Mesendoderm (in vitro differentiated cells): Measurements from ENCODE around the gene FAF1.
"Not testable (repeated sequence)": the region's sequence is repeated elsewhere in the genome, so short reads cannot be mapped to it uniquely, and the experiment has no call there.

ENCODE experiments used
- DNase-seq: peaks from one replicate; pipeline ENCODE4 v3.0.0; 2013
- H2AK5ac ChIP-seq: 2 replicates; pipeline ENCODE4 v1.6.1; 2013; ENCODE audit warnings: low read length, inconsistent platforms
- H2BK120ac ChIP-seq: 2 replicates; pipeline ENCODE4 v1.6.1; 2013; ENCODE audit warnings: low read depth, mild to moderate bottlenecking, low read length, moderate library complexity, mixed read lengths
- H2BK15ac ChIP-seq: replicated peaks from 2 replicates; pipeline ENCODE4 v1.6.1; 2013; ENCODE audit warnings: low read depth, mild to moderate bottlenecking, moderate library complexity
- H2BK5ac ChIP-seq: 2 replicates; pipeline ENCODE4 v1.6.1; 2013; ENCODE audit warnings: low read length, inconsistent platforms
- H3K18ac ChIP-seq: 2 replicates; pipeline ENCODE4 v1.6.1; 2013; ENCODE audit warnings: mild to moderate bottlenecking, low read length, mixed read lengths
- H3K23ac ChIP-seq: one replicate; pipeline ENCODE4 v1.6.1; 2013; ENCODE audit warnings: low read length
- H3K27ac ChIP-seq: 2 replicates; pipeline ENCODE4 v1.5.1; 2013; ENCODE audit warnings: low read depth, mild to moderate bottlenecking, inconsistent platforms, low read length, moderate library complexity
- H3K27me3 ChIP-seq: 2 replicates; pipeline ENCODE4 v1.6.1; 2013; ENCODE audit warnings: low read length, control low read depth, mild to moderate bottlenecking, inconsistent platforms; ENCODE audit not compliant: insufficient read depth, poor library complexity
- H3K36me3 ChIP-seq: 2 replicates; pipeline ENCODE4 v1.6.1; 2013; ENCODE audit warnings: low read length, inconsistent platforms; ENCODE audit not compliant: control insufficient read depth, insufficient read depth
- H3K4ac ChIP-seq: one replicate; pipeline ENCODE4 v1.6.1; 2013; ENCODE audit warnings: low read depth, mild to moderate bottlenecking, low read length, moderate library complexity
- H3K4me1 ChIP-seq: 2 replicates; pipeline ENCODE4 v1.6.1; 2013; ENCODE audit warnings: low read depth, low read length, inconsistent platforms; ENCODE audit not compliant: control insufficient read depth
- H3K4me2 ChIP-seq: 2 replicates; pipeline ENCODE4 v1.6.1; 2013; ENCODE audit warnings: low read length
- H3K4me3 ChIP-seq: 2 replicates; pipeline ENCODE4 v1.5.1; 2013; ENCODE audit warnings: mild to moderate bottlenecking, low read length
- H3K56ac ChIP-seq: one replicate; pipeline ENCODE4 v1.6.1; 2013; ENCODE audit warnings: low read length
- H3K79me1 ChIP-seq: 2 replicates; pipeline ENCODE4 v1.6.1; 2013; ENCODE audit warnings: low read length, inconsistent platforms
- H3K79me2 ChIP-seq: 2 replicates; pipeline ENCODE4 v1.6.1; 2013; ENCODE audit warnings: mild to moderate bottlenecking, low read length; ENCODE audit not compliant: control insufficient read depth, insufficient read depth
- H3K9ac ChIP-seq: 2 replicates; pipeline ENCODE4 v1.6.1; 2013; ENCODE audit warnings: low read length, inconsistent platforms
- H4K5ac ChIP-seq: one replicate; pipeline ENCODE4 v1.6.1; 2013; ENCODE audit warnings: low read length
- H4K8ac ChIP-seq: one replicate; pipeline ENCODE4 v1.6.1; 2013; ENCODE audit warnings: low read depth, mild to moderate bottlenecking, control low read depth, low read length, moderate library complexity
- WGBS: extraction: QIAGEN DNeasy Blood & Tissue Kit; methylation state at CpG from one replicate; pipeline ENCODE4 v1.1.7; 2013; ENCODE audit warnings: low lambda C conversion rate, missing lambda C conversion rate; ENCODE audit not compliant: insufficient coverage; ENCODE audit errors: extremely low coverage; 5-methylcytosine and 5-hydroxymethylcytosine counted together

FAF1 gene

GRCh38 chr1:50719126-50719525, 240.9 kb downstream of the FAF1 start:
- Histone ChIP-seq H2BK120ac (no peak overlapping the region), H3K18ac (no peak overlapping the region), H3K23ac (no peak overlapping the region), H4K8ac (no peak overlapping the region), H3K4me2 (no peak overlapping the region), H3K27me3 (no peaks in the 10 kb centered on the region), H3K79me2 (no peaks in the 10 kb centered on the region), H2BK15ac (no peak overlapping the region), H3K4me3 (no peak overlapping the region), H4K5ac (no peak overlapping the region), H3K4ac (no peak overlapping the region), H2BK5ac (no peak overlapping the region), H3K79me1 (no peaks in the 10 kb centered on the region), H3K9ac (no peak overlapping the region), H3K56ac (no peak overlapping the region), H3K36me3 (no peaks in the 10 kb centered on the region), H3K4me1 (peaks cover 3% of the 10 kb centered on the region), H3K27ac (no peak overlapping the region), H2AK5ac (no peak overlapping the region)
- DNase-seq, result peak; percentile 38
- no CpG with 5 or more reads among the region's 1 CpG for WGBS

- Histone ChIP-seq H2BK5ac (no peak overlapping the region), H3K4me2 (no peak overlapping the region), H3K27me3 (no peaks in the 10 kb centered on the region), H2BK120ac (no peak overlapping the region), H3K36me3 (no peaks in the 10 kb centered on the region), H4K5ac (no peak overlapping the region), H3K4ac (no peak overlapping the region), H3K4me3 (no peak overlapping the region), H3K79me2 (no peaks in the 10 kb centered on the region), H2AK5ac (no peak overlapping the region), H4K8ac (no peak overlapping the region), H3K27ac (no peak overlapping the region), H3K79me1 (no peaks in the 10 kb centered on the region), H3K18ac (no peak overlapping the region), H3K23ac (no peak overlapping the region), H3K4me1 (peaks cover 3% of the 10 kb centered on the region), H3K56ac (no peak overlapping the region), H3K9ac (no peak overlapping the region), H2BK15ac (no peak overlapping the region)
- DNase-seq, result no peak
- WGBS, result no CpG with 5 or more reads among the region's 1 CpG
Measured at GRCh38 chr1:50717327-50717726, 242.7 kb downstream of the FAF1 start.

- not testable (repeated sequence) for H3K18ac ChIP-seq, H2BK5ac ChIP-seq, H2AK5ac ChIP-seq, H2BK15ac ChIP-seq, H3K79me2 ChIP-seq, H3K36me3 ChIP-seq, H3K4me2 ChIP-seq, H3K9ac ChIP-seq, H3K27ac ChIP-seq, DNase-seq, H3K4me1 ChIP-seq, H3K4ac ChIP-seq, H3K27me3 ChIP-seq, H4K8ac ChIP-seq, H3K4me3 ChIP-seq, H4K5ac ChIP-seq, H2BK120ac ChIP-seq, H3K56ac ChIP-seq, H3K79me1 ChIP-seq, H3K23ac ChIP-seq
- no CpG with 5 or more reads among the region's 7 CpGs for WGBS
Measured at GRCh38 chr1:50716455-50716854, 243.6 kb downstream of the FAF1 start.

- H3K4me3 ChIP-seq, result no peak overlapping the region
- H2AK5ac ChIP-seq, result no peak overlapping the region
- WGBS, result no CpG with 5 or more reads among the region's 3 CpGs
- no peaks in the 10 kb centered on the region for H3K79me2 ChIP-seq
- H4K5ac ChIP-seq, result no peak overlapping the region
- no peak for DNase-seq
- no peaks in the 10 kb centered on the region for H3K4me1 ChIP-seq
- no peak overlapping the region for H3K27ac ChIP-seq
- no peaks in the 10 kb centered on the region for H3K79me1 ChIP-seq
- no peak overlapping the region for H3K9ac ChIP-seq
- H3K18ac ChIP-seq, result no peak overlapping the region
- H2BK5ac ChIP-seq, result no peak overlapping the region
- H3K4ac ChIP-seq, result no peak overlapping the region
- H2BK120ac ChIP-seq, result no peak overlapping the region
- H2BK15ac ChIP-seq, result no peak overlapping the region
- no peak overlapping the region for H3K4me2 ChIP-seq
- no peak overlapping the region for H3K23ac ChIP-seq
- H3K36me3 ChIP-seq, result no peaks in the 10 kb centered on the region
- H4K8ac ChIP-seq, result no peak overlapping the region
- no peaks in the 10 kb centered on the region for H3K27me3 ChIP-seq
- no peak overlapping the region for H3K56ac ChIP-seq
Measured at GRCh38 chr1:50710099-50710498, 250.0 kb downstream of the FAF1 start.

GRCh38 chr1:50707824-50708223, 252.2 kb downstream of the FAF1 start:
- H3K79me2 ChIP-seq, result no peaks in the 10 kb centered on the region
- no peak overlapping the region for H3K4me3 ChIP-seq
- WGBS, result no CpG with 5 or more reads among the region's 7 CpGs
- H3K56ac ChIP-seq, result no peak overlapping the region
- H3K36me3 ChIP-seq, result no peaks in the 10 kb centered on the region
- no peak overlapping the region for H4K8ac ChIP-seq
- H3K79me1 ChIP-seq, result no peaks in the 10 kb centered on the region
- no peak overlapping the region for H3K4me2 ChIP-seq
- no peak overlapping the region for H3K18ac ChIP-seq
- H3K9ac ChIP-seq, result no peak overlapping the region
- no peak overlapping the region for H2AK5ac ChIP-seq
- no peak overlapping the region for H2BK5ac ChIP-seq
- no peak overlapping the region for H2BK15ac ChIP-seq
- no peak overlapping the region for H3K27ac ChIP-seq
- no peaks in the 10 kb centered on the region for H3K4me1 ChIP-seq
- H3K27me3 ChIP-seq, result no peaks in the 10 kb centered on the region
- H4K5ac ChIP-seq, result no peak overlapping the region
- H3K23ac ChIP-seq, result no peak overlapping the region
- no peak overlapping the region for H2BK120ac ChIP-seq
- DNase-seq, result no peak
- H3K4ac ChIP-seq, result no peak overlapping the region

GRCh38 chr1:50705699-50706098, 254.4 kb downstream of the FAF1 start:
- no peaks in the 10 kb centered on the region for H3K27me3 ChIP-seq
- H3K36me3 ChIP-seq, result no peaks in the 10 kb centered on the region
- no peaks in the 10 kb centered on the region for H3K79me2 ChIP-seq
- H2BK15ac ChIP-seq, result no peak overlapping the region
- H3K56ac ChIP-seq, result no peak overlapping the region
- H3K4me3 ChIP-seq, result no peak overlapping the region
- DNase-seq, result no peak
- H3K4me1 ChIP-seq, result no peaks in the 10 kb centered on the region
- H3K79me1 ChIP-seq, result no peaks in the 10 kb centered on the region
- H4K5ac ChIP-seq, result no peak overlapping the region
- H2AK5ac ChIP-seq, result no peak overlapping the region
- H3K18ac ChIP-seq, result no peak overlapping the region
- H3K9ac ChIP-seq, result no peak overlapping the region
- no peak overlapping the region for H3K4ac ChIP-seq
- no peak overlapping the region for H3K4me2 ChIP-seq
- H3K27ac ChIP-seq, result no peak overlapping the region
- H2BK120ac ChIP-seq, result no peak overlapping the region
- no peak overlapping the region for H2BK5ac ChIP-seq
- no CpG with 5 or more reads among the region's 2 CpGs for WGBS
- H3K23ac ChIP-seq, result no peak overlapping the region
- H4K8ac ChIP-seq, result no peak overlapping the region
